Measurements from ENCODE around the gene SLC19A1.

The SLC19A1 gene

DNA sequence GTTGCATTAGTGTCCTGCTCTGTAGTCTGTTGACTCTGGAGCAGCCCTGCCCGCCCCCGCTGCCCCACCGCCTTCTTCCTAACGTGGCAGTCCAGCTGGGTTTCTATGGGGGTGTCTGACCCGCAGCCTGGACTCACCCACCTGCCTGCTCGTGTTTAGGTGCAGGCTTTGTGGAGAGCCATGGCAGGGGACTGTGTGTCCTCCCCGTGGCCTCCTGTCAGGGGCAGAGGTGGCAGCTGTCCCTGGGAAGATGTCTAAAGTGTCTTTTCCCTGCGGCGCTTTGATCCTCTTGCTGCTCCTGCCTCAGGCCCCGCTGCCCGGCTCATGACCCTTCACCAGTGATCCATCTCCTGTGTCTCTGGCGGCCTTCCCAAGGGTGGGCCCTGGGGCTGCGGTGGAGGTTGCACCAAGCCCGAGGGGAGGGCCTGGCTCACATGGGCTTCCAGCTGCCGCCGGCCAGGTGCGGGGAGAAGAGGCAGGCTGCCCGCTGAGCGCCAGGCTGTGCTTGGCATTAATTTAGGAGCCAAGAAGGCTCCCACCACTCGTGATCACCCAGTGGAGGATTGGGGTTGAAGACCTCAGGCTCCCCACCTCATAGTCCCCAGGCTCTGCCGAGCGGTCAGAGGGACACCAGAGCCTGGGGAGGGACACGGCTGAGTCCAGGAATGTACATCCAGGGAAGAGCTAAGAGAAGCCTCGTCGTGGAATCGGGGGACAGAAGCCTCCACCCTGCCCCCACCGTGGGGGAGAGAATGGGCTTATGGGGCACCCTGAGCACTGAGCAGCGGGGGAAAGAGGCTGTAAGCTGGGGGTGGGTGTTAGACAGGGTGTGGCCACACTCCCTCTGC lies 93.2 kb downstream of the SLC19A1 start:
- no peaks in the 10 kb centered on the region for H3K4me1 ChIP-seq (ENCODE audit: control insufficient read depth, low read depth, low read length)
- no peak overlapping the region for H3K27ac ChIP-seq (ENCODE audit: low read length)

DNA sequence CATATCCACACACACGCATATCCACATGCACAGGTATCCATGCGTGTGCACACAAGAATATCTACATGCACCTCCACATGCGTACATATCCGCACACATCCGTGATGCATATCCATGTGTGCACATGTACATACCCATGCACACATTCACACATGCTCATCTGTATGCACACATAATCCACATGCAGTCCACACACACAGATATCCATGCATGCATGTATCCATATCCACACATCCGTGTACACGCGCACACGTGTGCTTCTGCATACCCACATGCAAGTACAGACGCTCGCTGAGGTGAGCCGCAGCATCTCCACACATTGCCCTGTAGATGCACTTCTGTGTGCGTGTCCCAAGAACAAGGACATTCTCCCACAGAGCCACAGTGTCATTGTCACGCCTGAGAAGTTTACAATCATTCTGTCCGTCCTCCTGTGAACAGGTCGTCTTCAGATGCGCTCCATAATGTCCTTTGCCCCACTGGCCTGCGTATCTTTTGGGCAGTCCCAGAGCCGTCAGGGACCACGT lies 93.9 kb downstream of the SLC19A1 start:
- Histone ChIP-seq H3K9ac (ENCODE audit: low read length) (no peak overlapping the region), H3K27ac (ENCODE audit: low read length) (no peak overlapping the region), H3K27me3 (ENCODE audit: control insufficient read depth, insufficient read depth, low read length) (no peaks in the 10 kb centered on the region), H3K9me3 (ENCODE audit: control insufficient read depth, low read depth, low read length) (no peaks in the 10 kb centered on the region), H3K4me1 (ENCODE audit: control insufficient read depth, low read depth, low read length) (no peaks in the 10 kb centered on the region), H3K36me3 (ENCODE audit: control insufficient read depth, low read depth, low read length) (peaks cover 5% of the 10 kb centered on the region), H3K4me3 (ENCODE audit: low read length) (no peak overlapping the region)

More for the DNA sequence above, 93.2 kb downstream of the SLC19A1 start:
- Histone ChIP-seq H3K27me3 (ENCODE audit: control insufficient read depth, insufficient read depth, low read length) (no peaks in the 10 kb centered on the region), H3K9ac (ENCODE audit: low read length) (no peak overlapping the region), H3K4me3 (ENCODE audit: low read length) (no peak overlapping the region), H3K36me3 (ENCODE audit: control insufficient read depth, low read depth, low read length) (peaks cover 5% of the 10 kb centered on the region), H3K9me3 (ENCODE audit: control insufficient read depth, low read depth, low read length) (no peaks in the 10 kb centered on the region)

All from iPS-18a (cell line).